IMR-90 (cell line): ENCODE data around the gene RNF112. TPM values are rescaled to one million over a fixed set of nuclear protein-coding genes. Genes with fewer than 3 reads are reported as not detected.

Experiments
- ATAC-seq: fragments of 200-7000 bp; cut with Tn5 transposase; 2 replicates; pipeline ENCODE4 v1.9.1; 2020; ENCODE audit warnings: low read depth, mild to moderate bottlenecking, moderate library complexity
- BruUV-seq: library from RNA; stranded (reverse); fragments of 400-500 nt; replicated peaks from 2 replicates; lab custom pipeline; 2021; lab: Mats Ljungman, UMichigan
- CTCF ChIA-PET: fragments of 300-600 bp; formaldehyde crosslinking; extraction: SDS; loops from one replicate; lab custom pipeline; 2021; ENCODE audit warnings: antibody characterized with exemption; lab: Yijun Ruan, JAX
- POLR2A ChIA-PET: fragments of 300-600 bp; sonication (Branson Sonifier 250); formaldehyde crosslinking; loops from one replicate; lab custom pipeline; 2022; ENCODE audit warnings: antibody characterized with exemption; ENCODE audit not compliant: unreplicated experiment; lab: Charles Lee
- DNase-seq: peaks from one replicate; pipeline ENCODE4 v3.0.0; 2013
- H2AFZ ChIP-seq: replicated peaks from 2 replicates; pipeline ENCODE3; 2013; ENCODE audit warnings: low read length, mild to moderate bottlenecking; ENCODE audit not compliant: poor library complexity
- H2AK5ac ChIP-seq: 2 replicates; pipeline ENCODE4 v1.6.1; 2013; ENCODE audit warnings: low read depth, low read length, inconsistent platforms
- H2AK9ac ChIP-seq: replicated peaks from 2 replicates; pipeline ENCODE3; 2013; ENCODE audit warnings: mild to moderate bottlenecking, low read depth, low read length, moderate library complexity; ENCODE audit not compliant: poor library complexity
- H2BK120ac ChIP-seq: 2 replicates; pipeline ENCODE4 v1.6.1; 2013; ENCODE audit warnings: low read depth, low read length, inconsistent platforms
- H2BK15ac ChIP-seq: 3 replicates; pipeline ENCODE4 v1.6.1; 2013; ENCODE audit warnings: low read depth, low read length, inconsistent platforms
- H2BK20ac ChIP-seq: 2 replicates; pipeline ENCODE4 v1.6.1; 2013; ENCODE audit warnings: low read depth, mild to moderate bottlenecking, inconsistent platforms, low read length, moderate library complexity
- H2BK5ac ChIP-seq: 2 replicates; pipeline ENCODE4 v1.6.1; 2013; ENCODE audit warnings: mild to moderate bottlenecking, low read depth, low read length, inconsistent platforms; ENCODE audit not compliant: poor library complexity, severe bottlenecking
- H3K14ac ChIP-seq: replicated peaks from 2 replicates; pipeline ENCODE4 v1.6.1; 2013; ENCODE audit warnings: low read depth, low read length, inconsistent platforms
- H3K18ac ChIP-seq: 2 replicates; pipeline ENCODE4 v1.6.1; 2013; ENCODE audit warnings: low read depth, low read length, control low read depth
- H3K23ac ChIP-seq: 2 replicates; pipeline ENCODE4 v1.6.1; 2013; ENCODE audit warnings: low read depth, low read length, inconsistent platforms
- H3K27ac ChIP-seq: 2 replicates; pipeline ENCODE4 v1.5.1; 2013; ENCODE audit warnings: mild to moderate bottlenecking, control low read depth, low read length; ENCODE audit not compliant: insufficient read depth
- H3K27me3 ChIP-seq: 2 replicates; pipeline ENCODE4 v1.6.1; 2013; ENCODE audit warnings: low read length; ENCODE audit not compliant: control insufficient read depth, insufficient read depth
- H3K36me3 ChIP-seq: 2 replicates; pipeline ENCODE4 v1.6.1; 2013; ENCODE audit warnings: low read length, mixed read lengths; ENCODE audit not compliant: control insufficient read depth, insufficient read depth
- H3K4ac ChIP-seq: 2 replicates; pipeline ENCODE4 v1.6.1; 2013; ENCODE audit warnings: low read depth, low read length, inconsistent platforms
- H3K4me1 ChIP-seq: 2 replicates; pipeline ENCODE4 v1.6.1; 2013; ENCODE audit warnings: low read length, mixed read lengths; ENCODE audit not compliant: control insufficient read depth, insufficient read depth
- H3K4me2 ChIP-seq: 2 replicates; pipeline ENCODE4 v1.6.1; 2013; ENCODE audit warnings: low read depth, mild to moderate bottlenecking, control low read depth, low read length, moderate library complexity
- H3K4me3 ChIP-seq: 2 replicates; pipeline ENCODE4 v1.5.1; 2013; ENCODE audit warnings: low read depth, mild to moderate bottlenecking, control low read depth, low read length, moderate library complexity; ENCODE audit not compliant: insufficient read depth
- H3K56ac ChIP-seq: 2 replicates; pipeline ENCODE4 v1.6.1; 2013; ENCODE audit warnings: low read length, inconsistent platforms; ENCODE audit not compliant: insufficient read depth; ENCODE audit errors: extremely low read depth
- H3K79me1 ChIP-seq, 2 experiments: 2 replicates each; pipeline ENCODE4 v1.6.1; 2013; ENCODE audit warnings: low read length in 2 of 2, inconsistent platforms in 1 of 2, low read depth in 1 of 2
- H3K9ac ChIP-seq: 2 replicates; pipeline ENCODE4 v1.6.1; 2013; ENCODE audit warnings: low read depth, low read length, control low read depth
- H3K9me1 ChIP-seq: 2 replicates; pipeline ENCODE4 v1.6.1; 2013; ENCODE audit warnings: low read length, inconsistent platforms; ENCODE audit not compliant: insufficient read depth
- H3K9me3 ChIP-seq: 2 replicates; pipeline ENCODE4 v1.6.1; 2013; ENCODE audit warnings: low read length; ENCODE audit not compliant: control insufficient read depth, insufficient read depth
- H4K20me1 ChIP-seq: 2 replicates; pipeline ENCODE4 v1.6.1; 2013; ENCODE audit warnings: low read length, inconsistent platforms; ENCODE audit not compliant: insufficient read depth
- H4K5ac ChIP-seq: 2 replicates; pipeline ENCODE4 v1.6.1; 2013; ENCODE audit warnings: mild to moderate bottlenecking, low read depth, low read length, control low read depth
- H4K8ac ChIP-seq, 2 experiments: 2 replicates each; pipeline ENCODE4 v1.6.1; 2013; ENCODE audit warnings: low read depth in 2 of 2, low read length in 2 of 2, control low read depth in 1 of 2, inconsistent platforms in 1 of 2
- H4K91ac ChIP-seq: 2 replicates; pipeline ENCODE4 v1.6.1; 2013; ENCODE audit warnings: low read depth, low read length, inconsistent platforms; ENCODE audit not compliant: insufficient read depth
- FOS ChIP-seq: fragments of 150-350 bp; IDR thresholded peaks from 2 replicates; pipeline ENCODE4 v1.6.1; 2016; ENCODE audit warnings: low read depth, low read length
- RAD21 ChIP-seq: IDR thresholded peaks from 2 replicates; pipeline ENCODE4 v1.6.1; 2012; ENCODE audit warnings: low read length, improper control_type of control experiment
- SMC3 ChIP-seq: fragments of 150-350 bp; IDR thresholded peaks from 2 replicates; pipeline ENCODE4 v1.6.1; 2016; ENCODE audit warnings: low read depth, mild to moderate bottlenecking, antibody characterized with exemption, low read length, moderate library complexity
- WGBS, 2 experiments: methylation state at CpG; one replicate each; pipeline versions ENCODE4 v1.1.5 to v1.1.7; 2013; ENCODE audit warnings: missing lambda C conversion rate in 2 of 2; ENCODE audit not compliant: insufficient read length in 1 of 2; ENCODE audit errors: extremely low coverage in 2 of 2; 5-methylcytosine and 5-hydroxymethylcytosine counted together
- dilution Hi-C: fragments of 300-500 bp; cut with HindIII; formaldehyde crosslinking; loops from one replicate; pipeline ENCODE4 v1.14.3; 2018; ENCODE audit warnings: low sequenced_read_pairs; ENCODE audit not compliant: unreplicated experiment
- in situ Hi-C: fragments of 300-500 bp; cut with MboI; formaldehyde crosslinking; loops from 3 replicates; pipeline ENCODE4 v1.14.3; 2019; ENCODE audit warnings: low sequenced_read_pairs, inconsistent platforms, mixed read lengths
- intact Hi-C: fragments of 100-400 bp; cut with micrococcal nuclease; formaldehyde crosslinking; loops from 2 replicates; pipeline ENCODE4 v1.10.0; 2022
- polyA plus RNA-seq, 3 experiments: library from polyadenylated mRNA; depleted of rRNA; stranded (reverse); fragments of >200 nt; gene quantifications; 2 replicates each; pipeline ENCODE4 v1.2.3, GENCODE V29; 2012; ENCODE audit warnings: low replicate concordance in 1 of 3
- total RNA-seq: library from RNA; depleted of rRNA; stranded (reverse); fragments of >200 nt; gene quantifications from 2 replicates; pipeline ENCODE4 v1.2.3, GENCODE V29; 2012
- TF ChIP-seq, protein P1 (sequence below): fragments of 150-350 bp; IDR thresholded peaks from 2 replicates; pipeline ENCODE4 v1.6.1; 2016; ENCODE audit warnings: low read depth, mild to moderate bottlenecking, low read length, moderate library complexity, borderline replicate concordance
- TF ChIP-seq, protein P2 (sequence below): conservative IDR thresholded peaks from 2 replicates; pipeline ENCODE4 v1.5.1; 2012; ENCODE audit warnings: mild to moderate bottlenecking, low read depth, low read length, improper control_type of control experiment

The RNF112 gene
- total and polyA plus RNA-seq, 2 of the 4 experiments (the other 2 are of a cell fraction), result 2.5 to 5.7 TPM

DNA sequence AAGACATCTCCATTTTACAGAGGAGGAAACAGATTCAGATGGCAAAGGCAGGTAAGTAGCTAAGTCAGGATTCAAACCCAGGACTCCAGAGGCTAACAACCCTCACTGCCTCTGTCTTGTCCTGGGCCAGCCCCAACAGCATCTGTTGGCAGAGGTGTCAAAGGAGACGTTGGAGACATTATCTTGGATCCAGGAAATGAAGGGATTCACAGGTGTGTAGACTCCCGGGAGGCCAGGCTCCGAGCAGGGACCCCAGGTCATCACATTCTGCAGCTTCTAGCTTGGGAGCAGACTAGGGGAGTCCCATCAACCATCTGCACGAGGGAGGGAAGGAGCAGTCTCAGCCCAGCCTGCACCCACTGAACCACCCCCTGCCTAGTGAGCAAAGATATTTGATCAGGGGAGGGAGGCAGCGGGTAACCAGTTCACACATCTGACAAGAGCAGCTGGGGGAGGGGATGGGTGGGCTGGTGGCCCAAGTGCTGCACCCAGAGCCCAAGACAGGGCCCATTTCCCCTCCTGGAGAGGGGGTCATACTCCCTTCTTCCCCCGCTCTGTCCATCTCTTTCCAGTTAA lies 47.5 kb upstream of the RNF112 start:
- H2BK20ac ChIP-seq, result no peak overlapping the region; the same call in 1 of the 2 replicates
- H3K79me1 ChIP-seq, result peaks cover 4 to 11% of the 10 kb centered on the region in 2 experiments; a peak in 3 of 4 replicates
- H4K5ac ChIP-seq, result no peak overlapping the region; the same call in 1 of the 2 replicates
- no peak overlapping the region for H2BK5ac ChIP-seq
- no peak overlapping the region for H3K27ac ChIP-seq
- no peak overlapping the region for H3K9ac ChIP-seq
- in situ Hi-C loops, result loop anchor here (5.0 kb wide), 2 partner anchors 84 to 399 kb away; no protein-coding TSS in a partner anchor
- DNase-seq (no peak), ATAC-seq (no peak)
- dilution Hi-C loops, result no loop called here
- no peak overlapping the region for H3K23ac ChIP-seq
- WGBS, 2 experiments, result 60% methylated on average over 2 of the region's 6 CpGs; no CpG with 5 or more reads in 1 of the 2 experiments
- H2AK5ac ChIP-seq, result no peak overlapping the region
- POLR2A ChIA-PET, result interaction anchor here (0.7 kb wide), 1 partner anchor 14 kb away, joined by 3 read pairs; no protein-coding TSS in a partner anchor
- no peak overlapping the region for H3K18ac ChIP-seq
- H2AK9ac ChIP-seq, result peak overlapping the region; percentile 79
- peak overlapping the region; percentile 72 for H2AFZ ChIP-seq
- BruUV-seq, result no TSS peak
- no peak overlapping the region for H3K4me3 ChIP-seq
- no peak overlapping the region for H2BK120ac ChIP-seq
- no peak overlapping the region for H3K4me2 ChIP-seq
- H2BK15ac ChIP-seq, result no peak overlapping the region; the same call in 2 of the 3 replicates
- no peaks in the 10 kb centered on the region for H3K27me3 ChIP-seq
- H3K36me3 ChIP-seq, result peaks cover 1% of the 10 kb centered on the region; the same call in 1 of the 2 replicates
- no peak overlapping the region for H4K91ac ChIP-seq
- H3K9me1 ChIP-seq, result peaks cover 7% of the 10 kb centered on the region
- no peak overlapping the region for H3K56ac ChIP-seq
- H3K4ac ChIP-seq, result peak overlapping the region; percentile 31; the same call in 1 of the 2 replicates
- TF ChIP-seq RAD21 (no peak), SMC3 (no peak), FOS (no peak)
- TF ChIP-seq, protein P1, sequence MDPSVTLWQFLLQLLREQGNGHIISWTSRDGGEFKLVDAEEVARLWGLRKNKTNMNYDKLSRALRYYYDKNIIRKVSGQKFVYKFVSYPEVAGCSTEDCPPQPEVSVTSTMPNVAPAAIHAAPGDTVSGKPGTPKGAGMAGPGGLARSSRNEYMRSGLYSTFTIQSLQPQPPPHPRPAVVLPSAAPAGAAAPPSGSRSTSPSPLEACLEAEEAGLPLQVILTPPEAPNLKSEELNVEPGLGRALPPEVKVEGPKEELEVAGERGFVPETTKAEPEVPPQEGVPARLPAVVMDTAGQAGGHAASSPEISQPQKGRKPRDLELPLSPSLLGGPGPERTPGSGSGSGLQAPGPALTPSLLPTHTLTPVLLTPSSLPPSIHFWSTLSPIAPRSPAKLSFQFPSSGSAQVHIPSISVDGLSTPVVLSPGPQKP, result no peak
- TF ChIP-seq, protein P2, sequence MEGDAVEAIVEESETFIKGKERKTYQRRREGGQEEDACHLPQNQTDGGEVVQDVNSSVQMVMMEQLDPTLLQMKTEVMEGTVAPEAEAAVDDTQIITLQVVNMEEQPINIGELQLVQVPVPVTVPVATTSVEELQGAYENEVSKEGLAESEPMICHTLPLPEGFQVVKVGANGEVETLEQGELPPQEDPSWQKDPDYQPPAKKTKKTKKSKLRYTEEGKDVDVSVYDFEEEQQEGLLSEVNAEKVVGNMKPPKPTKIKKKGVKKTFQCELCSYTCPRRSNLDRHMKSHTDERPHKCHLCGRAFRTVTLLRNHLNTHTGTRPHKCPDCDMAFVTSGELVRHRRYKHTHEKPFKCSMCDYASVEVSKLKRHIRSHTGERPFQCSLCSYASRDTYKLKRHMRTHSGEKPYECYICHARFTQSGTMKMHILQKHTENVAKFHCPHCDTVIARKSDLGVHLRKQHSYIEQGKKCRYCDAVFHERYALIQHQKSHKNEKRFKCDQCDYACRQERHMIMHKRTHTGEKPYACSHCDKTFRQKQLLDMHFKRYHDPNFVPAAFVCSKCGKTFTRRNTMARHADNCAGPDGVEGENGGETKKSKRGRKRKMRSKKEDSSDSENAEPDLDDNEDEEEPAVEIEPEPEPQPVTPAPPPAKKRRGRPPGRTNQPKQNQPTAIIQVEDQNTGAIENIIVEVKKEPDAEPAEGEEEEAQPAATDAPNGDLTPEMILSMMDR, result no peak
- H4K20me1 ChIP-seq, result no peaks in the 10 kb centered on the region
- intact Hi-C loops, result loop anchor here (1.0 to 5.0 kb wide), 4 partner anchors 84 to 403 kb away; partner anchors contain the start of gene ALDH3A2
- no peaks in the 10 kb centered on the region for H3K9me3 ChIP-seq
- H3K14ac ChIP-seq, result no peak overlapping the region
- H3K4me1 ChIP-seq, result peaks cover 12% of the 10 kb centered on the region
- CTCF ChIA-PET, result interaction anchor here (0.7 to 2.2 kb wide), 12 partner anchors 10 to 407 kb away, joined by 3 to 44 read pairs (median 6); partner anchors contain the start of genes MAPK7, MFAP4 and RNF112
- H4K8ac ChIP-seq, result peak overlapping the region in 1 of 2 experiments; percentile 73; a peak in 2 of 4 replicates
